Neural cell (in vitro differentiated cells): ENCODE measurements around the gene SLC15A4.

Source experiments
- EP300 ChIP-seq: fragments of 450-650 bp; conservative IDR thresholded peaks from 2 replicates; pipeline ENCODE4 v1.6.1; 2014; ENCODE audit warnings: antibody characterized with exemption, mild to moderate bottlenecking, moderate library complexity; ENCODE audit not compliant: poor library complexity, severe bottlenecking
- MXI1 ChIP-seq: fragments of 450-650 bp; conservative IDR thresholded peaks from 2 replicates; pipeline ENCODE4 v1.6.1; 2014; ENCODE audit warnings: antibody characterized with exemption, mild to moderate bottlenecking; ENCODE audit not compliant: poor library complexity, severe bottlenecking
- POLR2AphosphoS5 ChIP-seq: IDR thresholded peaks from 2 replicates; pipeline ENCODE4 v1.6.1; 2012
- SMC3 ChIP-seq: fragments of 450-650 bp; conservative IDR thresholded peaks from 2 replicates; pipeline ENCODE4 v1.6.1; 2014; ENCODE audit warnings: antibody characterized with exemption, mild to moderate bottlenecking, moderate library complexity; ENCODE audit not compliant: poor library complexity
- TF ChIP-seq, protein P1 (sequence below): fragments of 450-650 bp; IDR thresholded peaks from 2 replicates; pipeline ENCODE4 v1.5.1; 2014; ENCODE audit warnings: antibody characterized with exemption, mild to moderate bottlenecking, moderate library complexity; ENCODE audit not compliant: poor library complexity, severe bottlenecking

DNA sequence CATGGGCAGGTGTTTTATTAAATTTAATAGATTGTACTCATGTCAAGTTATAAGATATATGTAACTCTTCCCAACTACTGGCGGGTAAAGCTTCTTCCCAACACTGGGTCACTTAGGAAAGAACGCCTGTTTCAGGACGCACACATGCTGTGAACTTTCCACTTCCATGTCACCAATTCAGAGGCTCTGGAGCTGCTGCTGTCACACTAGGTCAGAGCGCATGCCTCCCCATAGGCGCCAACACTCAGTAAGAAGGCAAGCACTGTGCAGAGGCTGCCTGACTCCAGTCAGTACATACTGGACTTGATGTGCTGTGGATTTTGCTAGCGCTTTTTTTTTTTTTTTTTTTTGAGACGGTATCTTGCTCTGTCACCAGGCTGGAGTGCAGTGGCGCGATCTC, 17.2 kb downstream of the SLC15A4 start:
- TF ChIP-seq, protein P1, sequence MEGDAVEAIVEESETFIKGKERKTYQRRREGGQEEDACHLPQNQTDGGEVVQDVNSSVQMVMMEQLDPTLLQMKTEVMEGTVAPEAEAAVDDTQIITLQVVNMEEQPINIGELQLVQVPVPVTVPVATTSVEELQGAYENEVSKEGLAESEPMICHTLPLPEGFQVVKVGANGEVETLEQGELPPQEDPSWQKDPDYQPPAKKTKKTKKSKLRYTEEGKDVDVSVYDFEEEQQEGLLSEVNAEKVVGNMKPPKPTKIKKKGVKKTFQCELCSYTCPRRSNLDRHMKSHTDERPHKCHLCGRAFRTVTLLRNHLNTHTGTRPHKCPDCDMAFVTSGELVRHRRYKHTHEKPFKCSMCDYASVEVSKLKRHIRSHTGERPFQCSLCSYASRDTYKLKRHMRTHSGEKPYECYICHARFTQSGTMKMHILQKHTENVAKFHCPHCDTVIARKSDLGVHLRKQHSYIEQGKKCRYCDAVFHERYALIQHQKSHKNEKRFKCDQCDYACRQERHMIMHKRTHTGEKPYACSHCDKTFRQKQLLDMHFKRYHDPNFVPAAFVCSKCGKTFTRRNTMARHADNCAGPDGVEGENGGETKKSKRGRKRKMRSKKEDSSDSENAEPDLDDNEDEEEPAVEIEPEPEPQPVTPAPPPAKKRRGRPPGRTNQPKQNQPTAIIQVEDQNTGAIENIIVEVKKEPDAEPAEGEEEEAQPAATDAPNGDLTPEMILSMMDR, result no peak
- TF ChIP-seq POLR2AphosphoS5 (no peak), MXI1 (no peak), SMC3 (no peak), EP300 (no peak)
